Measurements from ENCODE around the gene OBP2A. TPM values are rescaled to one million over a fixed set of nuclear protein-coding genes. Genes with fewer than 3 reads are reported as not detected.

OBP2A gene
- total RNA-seq, 1 experiment from 2014 or later = not detected

DNA sequence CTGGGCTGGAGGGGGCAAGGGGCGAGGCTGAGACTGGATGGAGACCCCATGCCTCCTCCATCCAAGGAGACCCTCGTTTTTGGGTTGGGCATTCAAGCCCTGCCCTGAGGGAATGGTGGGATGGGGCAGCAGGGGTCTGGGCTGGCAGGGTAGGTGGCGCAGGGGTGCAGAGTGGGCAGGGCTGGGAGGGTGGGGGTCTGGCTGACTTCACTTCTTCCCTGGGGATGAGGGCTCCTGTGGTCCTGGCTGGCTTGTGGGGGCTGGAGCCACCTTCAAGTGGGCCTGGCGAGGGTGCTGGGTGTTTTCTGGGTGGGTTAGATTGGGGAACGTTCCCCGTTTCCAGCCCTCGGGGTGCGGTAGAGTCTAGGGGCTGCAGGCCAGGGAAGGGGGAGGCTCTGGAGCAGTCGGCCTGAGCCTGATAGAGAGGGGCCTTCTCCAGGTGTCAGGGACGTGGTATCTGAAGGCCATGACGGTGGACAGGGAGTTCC is 24.3 kb upstream of the OBP2A start:
- Mint-ChIP-seq H3K27ac (no peak overlapping the region), H3K9me3 (peaks cover 0 to 5% of the 10 kb centered on the region in 2 experiments; a peak in 2 of 5 replicates), H3K27me3 (ENCODE audit: low read depth) (peaks cover 2% of the 10 kb centered on the region; the same call in 1 of the 2 replicates), H3K36me3 (ENCODE audit: insufficient read depth in 1 of 3, low read depth in 3 of 3) (no peaks in the 10 kb centered on the region), H3K4me1 (peaks cover 2 to 6% of the 10 kb centered on the region in 2 experiments; a peak in 3 of 4 replicates), H3K4me3 (no peak overlapping the region)
- Histone ChIP-seq H2AFZ (ENCODE audit: low read length) (no peak overlapping the region), H3K79me2 (ENCODE audit: insufficient read depth, low read length) (no peaks in the 10 kb centered on the region), H3K14ac (ENCODE audit: insufficient read depth, low read length) (no peak overlapping the region), H3K4me2 (ENCODE audit: insufficient read depth, insufficient read length, low read length) (no peak overlapping the region), H3K4me1 (ENCODE audit: insufficient read depth, low read length) (no peaks in the 10 kb centered on the region; the same call in 1 of the 2 replicates), H3K18ac (ENCODE audit: insufficient read length, low read depth, low read length) (no peak overlapping the region), H2BK5ac (ENCODE audit: insufficient read length, low read length) (no peak overlapping the region), H3K27me3 (ENCODE audit: insufficient read depth, low read length) (no peaks in the 10 kb centered on the region), H3K79me1 (ENCODE audit: insufficient read depth, low read depth, low read length, poor library complexity, severe bottlenecking) (no peaks in the 10 kb centered on the region), H3K9ac (ENCODE audit: extremely low read depth, insufficient read length, low read length) (no peak overlapping the region), H3K23ac (ENCODE audit: insufficient read length, low read depth, low read length) (no peak overlapping the region), H3K56ac (ENCODE audit: insufficient read length, low read depth, low read length) (no peak overlapping the region), H4K8ac (replicated peaks; ENCODE audit: insufficient read length, low read depth, low read length) (no peak overlapping the region), H3K4ac (ENCODE audit: low read depth, low read length) (no peak overlapping the region), H2BK12ac (ENCODE audit: insufficient read length, low read depth, low read length) (no peak overlapping the region), H3K23me2 (ENCODE audit: insufficient read length, low read depth, low read length, poor library complexity, severe bottlenecking) (no peaks in the 10 kb centered on the region), H4K20me1 (ENCODE audit: control insufficient read depth, insufficient read depth, insufficient read length) (no peaks in the 10 kb centered on the region), H2BK120ac (ENCODE audit: low read depth, low read length, poor library complexity, severe bottlenecking) (no peak overlapping the region), H2BK20ac (ENCODE audit: low read depth, low read length, poor library complexity, severe bottlenecking) (no peak overlapping the region), H3K27ac (ENCODE audit: insufficient read length, low read depth, low read length) (no peak overlapping the region), H2BK15ac (ENCODE audit: low read depth, low read length) (no peak overlapping the region), H4K5ac (ENCODE audit: insufficient read length, low read depth, low read length) (no peak overlapping the region), H4K91ac (ENCODE audit: insufficient read length, low read depth, low read length) (no peak overlapping the region), H2AK5ac (ENCODE audit: insufficient read length, low read length) (no peak overlapping the region), H3K9me3 (ENCODE audit: control insufficient read depth, low read depth, low read length) (no peaks in the 10 kb centered on the region), H3T11ph (ENCODE audit: low read length) (no peak overlapping the region)
- TF ChIP-seq, protein P1, sequence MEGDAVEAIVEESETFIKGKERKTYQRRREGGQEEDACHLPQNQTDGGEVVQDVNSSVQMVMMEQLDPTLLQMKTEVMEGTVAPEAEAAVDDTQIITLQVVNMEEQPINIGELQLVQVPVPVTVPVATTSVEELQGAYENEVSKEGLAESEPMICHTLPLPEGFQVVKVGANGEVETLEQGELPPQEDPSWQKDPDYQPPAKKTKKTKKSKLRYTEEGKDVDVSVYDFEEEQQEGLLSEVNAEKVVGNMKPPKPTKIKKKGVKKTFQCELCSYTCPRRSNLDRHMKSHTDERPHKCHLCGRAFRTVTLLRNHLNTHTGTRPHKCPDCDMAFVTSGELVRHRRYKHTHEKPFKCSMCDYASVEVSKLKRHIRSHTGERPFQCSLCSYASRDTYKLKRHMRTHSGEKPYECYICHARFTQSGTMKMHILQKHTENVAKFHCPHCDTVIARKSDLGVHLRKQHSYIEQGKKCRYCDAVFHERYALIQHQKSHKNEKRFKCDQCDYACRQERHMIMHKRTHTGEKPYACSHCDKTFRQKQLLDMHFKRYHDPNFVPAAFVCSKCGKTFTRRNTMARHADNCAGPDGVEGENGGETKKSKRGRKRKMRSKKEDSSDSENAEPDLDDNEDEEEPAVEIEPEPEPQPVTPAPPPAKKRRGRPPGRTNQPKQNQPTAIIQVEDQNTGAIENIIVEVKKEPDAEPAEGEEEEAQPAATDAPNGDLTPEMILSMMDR (conservative IDR thresholded peaks at IDR 0.05) = no peak
- no peak for DNase-seq
- WGBS (ENCODE audit: extremely low coverage, insufficient read length, low lambda C conversion rate) = no CpG with 5 or more reads among the region's 11 CpGs
